Activated naive CD8-positive, alpha-beta T cell (primary cell): Measurements from ENCODE around the gene FBXO2.
"Not testable (repeated sequence)": the region's sequence is repeated elsewhere in the genome, so short reads cannot be mapped to it uniquely, and the experiment has no call there.

Experiments used
- H3K27ac Mint-ChIP-seq: one replicate; pipeline ENCODE4 v1.8.0; 2021; ENCODE audit warnings: mixed read lengths
- H3K27me3 Mint-ChIP-seq: one replicate; pipeline ENCODE4 v1.8.0; 2021; ENCODE audit warnings: mixed read lengths
- H3K36me3 Mint-ChIP-seq: one replicate; pipeline ENCODE4 v1.8.0; 2021; ENCODE audit warnings: mixed read lengths
- H3K4me1 Mint-ChIP-seq: one replicate; pipeline ENCODE4 v1.8.0; 2021; ENCODE audit warnings: low read depth, mixed read lengths
- H3K4me3 Mint-ChIP-seq: one replicate; pipeline ENCODE4 v1.8.0; 2021; ENCODE audit warnings: mild to moderate bottlenecking, mixed read lengths
- H3K9me3 Mint-ChIP-seq: one replicate; pipeline ENCODE4 v1.8.0; 2021; ENCODE audit warnings: low read depth, mixed read lengths

Gene FBXO2

GRCh38 chr1:11650331-11650991, 3.8 kb downstream of the FBXO2 start:
- Mint-ChIP-seq H3K9me3 (no peaks in the 10 kb centered on the region), H3K27ac (no peak overlapping the region), H3K27me3 (no peaks in the 10 kb centered on the region), H3K4me1 (peaks cover 16% of the 10 kb centered on the region), H3K36me3 (no peaks in the 10 kb centered on the region), H3K4me3 (peak overlapping the region; percentile 65)

GRCh38 chr1:11649624-11650330, 4.5 kb downstream of the FBXO2 start:
- H3K4me3 Mint-ChIP-seq: no peak overlapping the region

GRCh38 chr1:11649237-11649623, 5.0 kb downstream of the FBXO2 start:
- Mint-ChIP-seq H3K4me3 (no peak overlapping the region), H3K36me3 (no peaks in the 10 kb centered on the region), H3K9me3 (no peaks in the 10 kb centered on the region), H3K27ac (no peak overlapping the region), H3K27me3 (no peaks in the 10 kb centered on the region), H3K4me1 (peaks cover 14% of the 10 kb centered on the region)

More at GRCh38 chr1:11649624-11650330, 4.5 kb downstream of the FBXO2 start:
- Mint-ChIP-seq H3K9me3 (no peaks in the 10 kb centered on the region), H3K27ac (no peak overlapping the region), H3K27me3 (no peaks in the 10 kb centered on the region), H3K36me3 (no peaks in the 10 kb centered on the region), H3K4me1 (peaks cover 14% of the 10 kb centered on the region)

- Mint-ChIP-seq H3K36me3 (no peaks in the 10 kb centered on the region), H3K27me3 (no peaks in the 10 kb centered on the region), H3K4me1 (peaks cover 14% of the 10 kb centered on the region), H3K4me3 (peak overlapping the region; percentile 20), H3K27ac (no peak overlapping the region), H3K9me3 (no peaks in the 10 kb centered on the region)
Measured at GRCh38 chr1:11648732-11649158, 5.5 kb downstream of the FBXO2 start.

GRCh38 chr1:11648039-11648438, 6.2 kb downstream of the FBXO2 start:
- no peaks in the 10 kb centered on the region for H3K27me3 Mint-ChIP-seq
- H3K4me3 Mint-ChIP-seq: no peak overlapping the region
- H3K9me3 Mint-ChIP-seq: no peaks in the 10 kb centered on the region
- H3K4me1 Mint-ChIP-seq: peaks cover 14% of the 10 kb centered on the region
- H3K27ac Mint-ChIP-seq: no peak overlapping the region
- no peaks in the 10 kb centered on the region for H3K36me3 Mint-ChIP-seq

- no peak overlapping the region for H3K27ac Mint-ChIP-seq
- H3K27me3 Mint-ChIP-seq: no peaks in the 10 kb centered on the region
- H3K36me3 Mint-ChIP-seq: no peaks in the 10 kb centered on the region
- no peaks in the 10 kb centered on the region for H3K9me3 Mint-ChIP-seq
- no peak overlapping the region for H3K4me3 Mint-ChIP-seq
- peaks cover 15% of the 10 kb centered on the region for H3K4me1 Mint-ChIP-seq
Measured at GRCh38 chr1:11647333-11647732, 6.9 kb downstream of the FBXO2 start.

GRCh38 chr1:11646317-11646716, 7.9 kb downstream of the FBXO2 start:
- Mint-ChIP-seq H3K4me1 (peaks cover 14% of the 10 kb centered on the region), H3K9me3 (no peaks in the 10 kb centered on the region), H3K27me3 (no peaks in the 10 kb centered on the region), H3K4me3 (no peak overlapping the region), H3K36me3 (no peaks in the 10 kb centered on the region), H3K27ac (no peak overlapping the region)

- Mint-ChIP-seq H3K36me3 (no peaks in the 10 kb centered on the region), H3K27me3 (no peaks in the 10 kb centered on the region), H3K4me1 (peaks cover 8% of the 10 kb centered on the region), H3K4me3 (no peak overlapping the region), H3K9me3 (no peaks in the 10 kb centered on the region), H3K27ac (no peak overlapping the region)
Measured at GRCh38 chr1:11645670-11646265, 8.5 kb downstream of the FBXO2 start.

- Mint-ChIP-seq H3K36me3 (no peaks in the 10 kb centered on the region), H3K27ac (no peak overlapping the region)
Measured at GRCh38 chr1:11645270-11645669, 9.0 kb downstream of the FBXO2 start.

GRCh38 chr1:11643782-11644181, 10.4 kb downstream of the FBXO2 start:
- peaks cover 1% of the 10 kb centered on the region for H3K27me3 Mint-ChIP-seq
- no peaks in the 10 kb centered on the region for H3K9me3 Mint-ChIP-seq
- no peaks in the 10 kb centered on the region for H3K36me3 Mint-ChIP-seq
- no peak overlapping the region for H3K4me3 Mint-ChIP-seq
- no peak overlapping the region for H3K27ac Mint-ChIP-seq
- peaks cover 3% of the 10 kb centered on the region for H3K4me1 Mint-ChIP-seq

More at GRCh38 chr1:11645270-11645669, 9.0 kb downstream of the FBXO2 start:
- Mint-ChIP-seq H3K9me3 (no peaks in the 10 kb centered on the region), H3K27me3 (no peaks in the 10 kb centered on the region), H3K4me1 (peaks cover 7% of the 10 kb centered on the region), H3K4me3 (no peak overlapping the region)

- H3K36me3 Mint-ChIP-seq, H3K27me3 Mint-ChIP-seq, H3K27ac Mint-ChIP-seq, H3K9me3 Mint-ChIP-seq, H3K4me3 Mint-ChIP-seq, H3K4me1 Mint-ChIP-seq: not testable (repeated sequence)
Measured at GRCh38 chr1:11642418-11643017, 11.7 kb downstream of the FBXO2 start.

- no peaks in the 10 kb centered on the region for H3K36me3 Mint-ChIP-seq
- peaks cover 1% of the 10 kb centered on the region for H3K27me3 Mint-ChIP-seq
- H3K9me3 Mint-ChIP-seq: no peaks in the 10 kb centered on the region
- H3K4me1 Mint-ChIP-seq: peaks cover 1% of the 10 kb centered on the region
- H3K4me3 Mint-ChIP-seq: no peak overlapping the region
- H3K27ac Mint-ChIP-seq: no peak overlapping the region
Measured at GRCh38 chr1:11641776-11642305, 12.4 kb downstream of the FBXO2 start.

- H3K4me1 Mint-ChIP-seq: peaks cover 1% of the 10 kb centered on the region
- no peaks in the 10 kb centered on the region for H3K9me3 Mint-ChIP-seq
- no peak overlapping the region for H3K4me3 Mint-ChIP-seq
- H3K27me3 Mint-ChIP-seq: peaks cover 2% of the 10 kb centered on the region
- no peaks in the 10 kb centered on the region for H3K36me3 Mint-ChIP-seq
- no peak overlapping the region for H3K27ac Mint-ChIP-seq
Measured at GRCh38 chr1:11640944-11641343, 13.3 kb downstream of the FBXO2 start.

GRCh38 chr1:11640101-11640500, 14.1 kb downstream of the FBXO2 start:
- H3K4me1 Mint-ChIP-seq: peaks cover 1% of the 10 kb centered on the region
- H3K9me3 Mint-ChIP-seq: no peaks in the 10 kb centered on the region
- H3K36me3 Mint-ChIP-seq: no peaks in the 10 kb centered on the region
- no peak overlapping the region for H3K4me3 Mint-ChIP-seq
- peaks cover 4% of the 10 kb centered on the region for H3K27me3 Mint-ChIP-seq
- no peak overlapping the region for H3K27ac Mint-ChIP-seq

- Mint-ChIP-seq H3K27me3 (peaks cover 6% of the 10 kb centered on the region), H3K27ac (no peak overlapping the region), H3K9me3 (no peaks in the 10 kb centered on the region), H3K4me3 (no peak overlapping the region), H3K4me1 (peaks cover 1% of the 10 kb centered on the region), H3K36me3 (no peaks in the 10 kb centered on the region)
Measured at GRCh38 chr1:11639372-11639771, 14.9 kb downstream of the FBXO2 start.
